ENCODE results near the gene TEP1.

- TF ChIP-seq CTCF (IDR thresholded peaks at IDR 0.05; ENCODE audit: insufficient read depth, low read length, poor library complexity, severe bottlenecking) (no peak), EZH2phosphoT487 (conservative IDR thresholded peaks at IDR 0.05; ENCODE audit: low read length) (no peak)
These were observed 28.2 kb upstream of the TEP1 start for GRCh38 chr14:20441461-20441860.

All from SU-DHL-6 (cell line).